ENCODE data around the gene MRAP.
"Not testable (repeated sequence)": the region's sequence is repeated elsewhere in the genome, so short reads cannot be mapped to it uniquely, and the experiment has no call there.

The MRAP gene

DNA sequence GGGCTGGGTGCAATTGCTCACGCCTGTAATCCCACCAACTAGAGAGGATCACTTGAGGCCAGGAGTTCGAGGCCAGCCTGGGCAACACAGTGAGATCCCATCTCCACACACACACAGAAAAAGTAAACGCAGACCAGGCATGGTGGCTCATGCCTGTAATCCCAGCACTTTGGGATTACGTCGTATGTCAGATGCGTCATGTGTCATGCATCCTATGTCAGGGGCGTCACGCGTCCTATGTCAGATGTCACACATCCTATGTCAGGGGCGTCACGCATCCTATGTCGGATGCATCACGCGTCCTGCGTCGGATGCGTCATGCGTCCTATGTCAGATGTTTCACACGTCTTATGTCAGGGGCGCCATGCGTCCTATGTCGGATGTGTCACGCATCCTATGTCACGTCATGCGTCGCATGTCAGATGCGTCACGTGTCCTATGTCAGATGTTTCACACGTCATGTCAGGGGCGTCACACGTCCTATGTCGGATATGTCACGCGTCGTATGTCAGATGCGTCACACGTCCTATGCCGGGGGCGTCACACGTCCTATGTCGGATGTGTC lies 1.5 kb downstream of the MRAP start:
- DNase-seq = no peak

DNA sequence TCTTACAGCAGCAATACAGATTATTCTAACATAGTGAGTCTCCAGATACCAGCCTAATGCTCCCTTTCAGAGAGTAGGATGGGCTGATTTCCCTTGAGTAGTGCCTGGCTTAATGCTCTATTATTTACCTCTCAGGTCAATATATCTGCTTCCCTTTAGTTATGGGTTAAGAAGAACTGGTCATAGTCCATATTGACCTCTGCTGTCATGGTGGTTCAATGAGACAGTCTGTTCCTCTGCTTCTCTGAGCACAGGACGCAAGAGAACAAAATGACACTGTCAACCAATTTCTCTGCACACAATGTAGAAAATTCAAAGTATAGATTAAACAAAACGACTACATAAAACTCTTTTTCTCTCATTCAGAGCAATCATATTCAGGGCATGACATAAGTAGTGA lies 2.9 kb downstream of the MRAP start:
- no peak for DNase-seq

- no peak for DNase-seq
Observed at GRCh38 chr21:32302560-32302959, 3.9 kb downstream of the MRAP start.

- DNase-seq = no peak
Observed at GRCh38 chr21:32303385-32303784, 4.7 kb downstream of the MRAP start.

- DNase-seq = no peak
Observed at GRCh38 chr21:32304998-32305397, 6.3 kb downstream of the MRAP start.

- DNase-seq = no peak
Observed at GRCh38 chr21:32306021-32306780, 7.5 kb downstream of the MRAP start.

DNA sequence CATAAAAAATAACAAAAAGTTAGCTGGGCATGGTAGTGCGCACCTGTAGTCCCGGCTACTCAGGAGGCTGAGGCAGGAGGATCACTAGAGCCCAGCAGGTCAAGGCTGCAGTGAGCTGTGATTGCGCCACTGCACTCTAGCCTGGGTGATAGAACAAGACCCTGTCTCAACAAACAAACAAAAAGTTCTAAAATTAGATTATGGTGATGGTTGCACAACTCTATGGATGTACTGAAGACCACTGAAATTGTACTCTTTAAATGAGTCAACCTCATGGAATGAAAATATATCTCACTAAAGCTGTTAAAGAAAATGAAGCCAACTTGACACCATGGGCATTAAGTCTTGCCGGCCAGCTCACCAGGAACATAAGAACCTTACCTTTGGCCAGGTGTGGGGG lies 9.1 kb downstream of the MRAP start:
- no peak for DNase-seq

DNA sequence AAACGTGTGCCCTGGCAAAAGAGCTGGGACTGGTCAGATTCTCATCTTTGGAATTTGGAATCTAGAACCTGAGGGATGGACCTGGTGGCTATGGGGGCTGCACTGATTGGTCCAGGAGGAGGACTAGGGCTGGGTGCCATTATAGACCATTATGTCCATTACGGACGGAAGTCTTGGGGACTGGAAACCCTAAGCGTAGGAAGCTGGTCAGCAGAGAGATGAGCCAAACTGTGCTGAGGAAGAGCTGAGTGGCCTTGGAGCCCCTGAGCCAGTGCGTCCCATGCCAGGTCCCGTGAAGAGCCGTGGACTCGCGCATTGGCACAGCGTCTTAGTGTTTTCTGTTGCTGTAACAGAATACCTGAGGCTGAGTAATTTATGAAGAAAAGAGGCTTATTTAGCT lies 10.0 kb downstream of the MRAP start:
- no peak for DNase-seq

DNA sequence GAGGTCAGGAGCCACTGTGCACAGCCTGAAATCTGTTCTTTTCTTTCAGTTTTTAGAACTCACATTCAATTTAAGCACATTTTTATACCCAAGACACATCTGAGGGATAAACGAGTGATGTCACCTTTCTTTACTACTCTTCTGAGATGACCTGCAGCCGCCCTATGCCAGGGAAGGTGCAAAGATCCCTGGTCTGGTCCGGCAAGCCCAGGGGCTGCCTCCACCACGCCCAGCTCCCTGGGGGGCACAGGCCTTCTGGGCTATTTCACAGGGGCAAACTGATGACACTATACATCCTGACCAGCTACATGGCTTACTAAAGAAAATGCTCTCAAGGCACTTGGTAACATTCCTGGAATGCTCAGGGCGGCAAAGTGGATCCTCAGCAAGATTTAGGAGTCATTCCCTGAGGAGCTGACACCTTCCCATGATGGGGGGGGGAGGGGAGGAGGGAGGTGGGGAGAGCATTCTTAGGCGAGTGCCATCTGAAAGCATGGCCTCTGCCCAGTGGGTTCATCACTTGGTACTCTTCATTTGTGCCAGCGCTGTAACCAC lies 11.3 kb downstream of the MRAP start:
- DNase-seq = no peak

DNA sequence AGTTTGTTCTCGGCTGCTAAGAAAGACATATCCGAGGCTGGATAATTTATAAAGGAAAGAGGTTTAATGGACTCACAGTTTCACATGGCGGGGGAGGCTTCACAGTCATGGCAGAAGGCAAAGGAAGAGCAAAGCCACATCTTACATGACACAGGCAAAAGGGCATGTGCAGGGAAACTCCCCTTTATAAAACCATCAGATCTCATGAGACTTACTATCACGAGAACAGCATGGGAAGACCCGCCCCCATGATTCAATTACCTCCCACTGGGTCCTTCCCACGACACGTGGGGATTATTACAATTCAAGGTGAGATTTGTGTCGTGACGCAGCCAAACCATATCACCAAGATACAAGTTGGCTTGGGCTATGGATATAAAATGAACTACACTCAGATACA lies 12.3 kb downstream of the MRAP start:
- DNase-seq = not testable (repeated sequence)

GRCh38 chr21:32311621-32312020 lies 13.0 kb downstream of the MRAP start:
- DNase-seq = no peak

DNA sequence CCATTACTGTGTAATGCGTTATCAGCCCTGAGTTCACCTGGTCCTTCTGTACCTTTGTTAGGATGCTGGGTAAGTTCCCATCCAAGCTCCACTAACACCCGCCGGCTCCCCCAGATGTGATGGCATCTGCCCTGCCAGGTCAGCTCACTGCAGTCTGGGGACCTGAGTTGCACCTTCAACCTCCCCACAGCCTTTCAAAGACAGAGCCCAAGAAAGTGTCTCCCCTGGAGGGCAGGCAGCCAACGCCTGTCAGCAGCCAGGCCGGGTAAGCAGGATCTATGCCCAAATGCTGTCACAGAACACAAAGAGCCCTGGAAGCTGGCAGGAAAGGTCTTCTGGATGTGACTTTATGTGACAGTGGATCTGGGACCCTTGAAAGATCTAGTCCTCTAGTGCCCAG lies 13.7 kb downstream of the MRAP start:
- DNase-seq = no peak

GRCh38 chr21:32312976-32313375 lies 14.3 kb downstream of the MRAP start:
- DNase-seq = no peak

- no peak for DNase-seq
Observed at GRCh38 chr21:32314806-32315205, 16.2 kb downstream of the MRAP start.

GRCh38 chr21:32315511-32316281 lies 17.0 kb downstream of the MRAP start:
- no peak for DNase-seq

DNA sequence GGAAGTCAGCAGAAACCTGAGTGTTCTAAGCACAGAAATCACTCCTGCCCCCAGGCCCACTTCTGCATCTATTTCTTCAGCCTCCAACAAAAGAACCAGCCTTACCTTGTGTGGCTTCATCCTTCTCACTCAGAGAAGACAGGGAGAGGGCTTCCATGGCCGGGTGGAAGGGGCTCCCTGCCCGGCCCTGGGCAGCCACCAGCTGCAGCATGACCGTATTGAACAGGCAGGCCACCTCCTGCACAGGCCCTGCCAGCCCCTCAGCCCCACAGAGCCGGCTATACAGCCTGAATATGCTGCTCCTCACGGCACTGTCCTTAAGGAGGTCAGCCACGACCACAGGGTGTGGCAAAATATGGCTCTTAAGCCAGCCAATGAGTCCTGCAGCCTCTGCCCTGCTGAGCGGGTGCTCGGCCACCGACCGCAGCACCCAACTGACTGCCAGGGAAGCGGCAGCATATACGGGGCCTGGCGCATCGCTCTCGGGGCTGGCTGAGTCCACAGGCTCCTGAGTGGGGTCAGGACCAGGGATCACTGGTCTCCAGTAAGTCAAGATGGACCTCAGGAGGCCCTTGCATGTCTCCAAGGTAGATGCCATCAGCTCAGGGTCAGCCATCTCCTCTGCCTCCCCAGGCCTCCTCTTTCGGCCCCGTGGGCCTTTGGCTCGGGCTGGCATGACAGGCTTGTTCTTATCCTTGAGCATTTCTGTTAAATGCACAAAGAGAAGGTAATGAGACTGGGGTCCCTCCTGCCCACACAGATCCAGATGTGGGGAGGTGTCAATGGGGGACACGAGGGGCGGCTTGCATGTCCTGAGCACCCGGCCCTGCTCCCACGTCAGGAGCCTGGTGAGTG lies 17.9 kb downstream of the MRAP start:
- DNase-seq = no peak

GRCh38 chr21:32317726-32318125 lies 19.1 kb downstream of the MRAP start:
- DNase-seq = no peak

DNA sequence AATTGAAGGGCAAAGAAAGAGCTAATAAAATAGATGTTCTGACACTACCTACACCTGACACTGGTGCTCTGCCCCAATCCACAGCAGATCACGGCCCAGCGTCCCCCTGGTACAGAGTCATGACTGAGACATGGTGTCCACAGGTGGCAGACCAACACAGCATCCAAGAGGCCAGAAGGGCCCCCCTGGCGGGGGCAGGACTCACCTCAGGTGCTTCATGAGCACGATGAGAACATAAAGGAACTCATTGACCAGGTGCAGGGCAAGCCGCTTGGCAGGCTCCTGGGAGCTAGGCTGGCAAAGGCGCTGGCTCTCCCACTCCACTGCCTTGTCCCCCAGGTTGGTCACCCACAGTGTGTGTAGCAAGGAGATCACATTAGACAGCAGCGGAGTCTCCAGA lies 20.4 kb downstream of the MRAP start:
- DNase-seq = no peak

DNA sequence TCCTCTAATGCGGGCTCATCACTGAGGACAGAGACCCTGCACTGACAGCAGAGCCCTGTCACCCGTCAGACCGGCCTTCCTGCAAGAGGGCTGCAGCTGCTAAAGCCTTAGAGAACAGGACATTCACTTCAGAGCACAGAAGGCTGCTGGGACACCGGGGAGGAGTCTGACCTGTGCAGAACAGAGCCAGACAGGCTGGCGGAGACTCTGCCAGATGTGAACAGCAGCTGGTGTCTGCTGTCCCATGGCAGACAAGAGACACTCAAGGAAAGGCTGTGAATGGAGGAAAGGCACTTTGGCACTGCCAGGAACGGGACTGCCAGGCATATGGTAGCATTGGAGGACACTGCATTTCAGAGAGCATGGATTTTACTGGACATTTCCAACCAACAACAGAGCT lies 21.4 kb downstream of the MRAP start:
- no peak for DNase-seq

DNA sequence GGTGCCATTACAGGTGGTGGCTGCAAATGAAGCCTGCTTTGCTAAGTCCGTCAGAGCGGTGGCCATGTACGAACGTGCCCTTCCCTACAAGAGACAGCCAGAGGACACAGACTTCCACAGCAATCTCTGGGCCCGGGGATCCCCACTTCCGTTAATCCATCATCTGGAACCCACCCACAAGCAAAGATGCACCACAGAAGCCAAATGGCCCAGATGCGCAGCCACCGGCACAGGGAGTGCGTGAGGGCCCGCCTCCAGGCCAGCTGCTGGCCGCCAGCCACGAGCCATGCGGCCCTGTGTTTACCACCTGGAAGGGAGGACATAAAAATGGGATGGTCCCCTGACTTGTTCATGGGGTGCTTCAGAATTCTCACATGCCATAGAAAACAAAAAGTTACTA lies 22.1 kb downstream of the MRAP start:
- no peak for DNase-seq

- DNase-seq = no peak
Observed at GRCh38 chr21:32321480-32321879, 22.8 kb downstream of the MRAP start.

- DNase-seq = no peak
Observed at GRCh38 chr21:32322103-32322502, 23.4 kb downstream of the MRAP start.

DNA sequence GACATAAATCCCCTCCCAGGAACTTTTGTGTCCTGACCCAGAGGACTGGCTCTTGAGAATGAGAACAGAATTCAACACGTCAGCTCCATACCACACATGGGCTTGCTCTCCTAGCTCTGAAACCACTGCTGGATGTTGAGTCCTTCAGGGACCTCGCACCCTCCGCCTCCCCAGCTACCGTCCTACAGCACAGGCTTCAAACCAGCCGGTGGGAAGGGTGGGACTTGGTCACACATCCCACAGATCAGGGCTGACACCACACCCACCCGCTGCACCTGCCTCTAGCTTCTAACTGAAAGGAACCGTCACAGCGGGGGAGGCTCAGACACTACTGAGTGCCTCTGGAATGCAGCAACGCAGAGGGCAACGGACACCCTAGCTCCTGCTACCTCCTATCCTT lies 24.0 kb downstream of the MRAP start:
- no peak for DNase-seq

Data from CD4-positive, alpha-beta T cell treated with Interleukin-21 for 1 hour (primary cell).